ENCODE results near the gene SLC12A7.
A peak's percentile ranks its signal among the peaks of the same experiment; 100 is the strongest.
"Not testable (repeated sequence)": the region's sequence is repeated elsewhere in the genome, so short reads cannot be mapped to it uniquely, and the experiment has no call there.

SLC12A7 gene

DNA sequence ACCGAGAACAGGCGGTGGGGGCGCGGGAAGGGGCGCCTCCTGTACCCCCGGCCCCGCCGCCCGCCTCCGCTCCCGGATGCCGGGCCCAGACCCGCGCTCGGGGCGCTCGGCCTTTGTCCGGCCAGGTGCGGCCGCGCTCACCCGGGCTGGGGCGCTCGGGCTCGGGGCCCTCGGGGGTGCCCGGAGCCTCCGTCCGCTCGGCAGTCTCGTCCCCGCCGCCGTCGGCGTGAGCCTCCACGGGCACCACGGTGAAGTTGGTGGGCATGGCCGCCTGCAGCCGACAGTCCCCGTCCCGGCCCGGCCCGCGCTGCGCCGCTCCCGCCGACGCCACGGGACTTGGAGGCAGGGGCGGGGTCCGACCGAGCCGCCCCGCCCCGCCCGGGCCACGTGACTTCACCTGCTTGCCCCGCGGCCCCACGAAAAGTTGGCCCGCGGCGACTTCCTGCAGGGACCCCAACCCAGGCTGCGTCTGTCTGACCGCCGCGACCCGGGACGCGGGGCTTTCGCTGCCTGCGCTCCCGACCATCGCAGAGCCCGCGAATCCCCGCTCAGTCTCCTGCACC, at the start of gene SLC12A7:
TSS of gene SLC12A7 (minus strand) at position 337 of the 563 bp plus-strand sequence. CDS start at position 265, 72 bp downstream.
- DNase-seq = peak; percentile 16

DNA sequence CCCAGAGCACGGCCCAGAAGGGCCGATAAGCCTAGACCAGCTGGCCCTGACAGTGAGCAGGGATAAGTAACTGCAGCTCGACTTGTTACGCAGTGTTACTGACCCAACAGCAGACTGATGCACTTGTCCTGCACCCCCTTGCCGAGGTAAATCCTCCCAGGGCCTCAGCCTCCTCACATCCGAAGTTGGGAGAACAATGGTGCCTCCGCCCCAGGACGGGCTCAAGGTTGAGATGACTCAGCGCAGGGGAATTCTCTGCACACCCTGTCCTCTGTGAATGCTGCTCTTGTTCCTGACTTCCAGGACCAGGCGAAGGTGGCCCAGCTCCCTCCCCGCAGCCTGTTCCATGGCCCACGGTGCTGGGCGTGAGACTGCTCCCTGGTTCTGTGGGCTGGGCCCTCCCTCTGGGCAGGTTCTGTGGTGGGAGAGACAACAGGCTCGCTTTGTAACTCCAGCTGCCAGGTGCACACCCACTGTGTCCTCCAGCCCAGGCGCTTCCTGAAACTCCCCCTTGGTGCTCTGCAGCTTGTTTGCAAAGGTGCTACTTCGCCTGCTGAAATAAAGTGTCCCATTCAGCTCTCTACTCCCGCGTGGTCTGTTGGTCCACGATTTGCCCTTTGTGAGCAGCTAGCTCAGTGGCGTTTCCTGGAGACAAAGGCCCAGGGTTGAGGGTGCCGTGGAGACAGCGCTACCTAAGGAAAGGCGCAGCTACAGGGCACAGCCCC, 49.4 kb upstream of the SLC12A7 start:
- no peak for DNase-seq

DNA sequence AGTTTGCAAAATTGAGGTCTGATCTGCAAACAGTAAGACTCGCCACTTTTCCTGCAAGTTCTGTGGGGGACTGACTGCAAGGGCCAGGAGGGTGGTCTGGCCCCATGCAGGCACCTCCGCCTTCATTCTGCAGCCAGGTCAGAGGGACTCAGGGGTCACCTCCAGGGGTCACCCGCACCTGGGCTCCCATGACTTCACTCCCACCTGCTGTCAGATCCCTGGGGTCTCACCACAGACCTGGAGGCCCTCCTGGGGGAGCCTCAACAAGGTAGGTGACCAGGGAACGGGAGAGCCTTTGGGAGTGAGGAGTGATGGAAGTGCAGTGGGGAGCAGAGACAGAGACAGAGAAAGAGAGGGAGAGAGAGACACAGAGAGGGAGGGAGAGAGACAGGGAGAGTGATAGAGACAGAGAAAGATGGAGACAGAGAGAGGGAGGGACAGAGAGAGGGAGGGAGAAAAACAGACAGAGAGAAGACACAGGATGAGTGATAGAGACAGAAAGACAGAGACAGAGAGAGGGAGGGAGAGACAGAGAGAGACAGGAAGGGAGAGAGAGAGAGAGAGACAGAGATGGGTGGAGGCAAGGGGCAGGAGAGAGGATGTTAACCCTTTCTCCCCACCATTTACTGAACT, 48.0 kb upstream of the SLC12A7 start:
- DNase-seq = no peak

DNA sequence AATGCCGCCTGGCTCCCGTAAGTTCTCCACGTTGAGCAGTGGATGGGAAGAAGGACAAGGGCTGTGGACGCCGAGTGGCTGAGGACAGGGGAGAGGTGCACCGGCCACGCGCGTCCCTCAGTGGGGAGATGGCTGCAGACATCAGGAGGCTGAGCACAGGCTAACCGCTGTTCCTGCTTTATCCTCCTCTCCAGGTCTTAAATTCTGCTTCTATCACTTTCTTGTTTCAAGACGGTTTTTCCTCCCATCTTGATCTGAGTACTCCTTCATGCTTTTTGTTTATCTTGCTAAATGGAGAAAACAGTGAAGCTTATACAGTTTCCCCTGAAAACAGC, 47.4 kb upstream of the SLC12A7 start:
- no peak for DNase-seq

DNA sequence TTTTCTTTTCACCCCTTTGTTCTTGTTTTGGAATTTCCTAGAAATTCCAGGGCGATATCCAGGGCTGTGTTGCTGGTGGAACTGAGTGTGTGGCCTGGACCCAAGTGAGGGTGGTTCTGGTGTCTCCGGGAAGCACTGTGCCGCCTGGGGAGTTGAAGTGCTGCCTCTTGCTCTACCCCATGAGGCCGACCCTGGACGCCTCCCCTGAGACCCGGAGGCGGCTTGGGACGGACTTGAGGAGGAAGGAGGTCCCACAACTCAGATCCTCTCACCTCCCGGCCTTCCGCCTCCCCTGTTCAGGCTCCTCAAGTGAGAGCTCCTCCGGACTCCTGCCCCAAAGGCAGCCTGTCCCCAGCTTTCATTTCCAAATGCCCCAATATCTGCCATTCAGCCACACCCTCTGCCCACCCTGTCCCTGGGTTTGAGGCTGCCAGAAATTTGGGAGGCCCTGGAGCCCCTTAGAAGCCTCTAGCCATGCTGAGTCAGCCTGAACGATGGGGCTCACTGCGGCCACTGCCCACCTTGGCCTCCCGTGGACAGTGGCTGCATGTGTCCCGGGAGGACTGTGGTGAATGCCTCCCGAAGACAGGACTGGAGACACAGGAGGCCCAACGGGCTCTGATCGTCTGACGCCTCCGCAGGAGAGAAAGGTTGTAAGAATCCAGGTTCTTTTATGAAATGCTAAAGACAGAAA, 46.9 kb upstream of the SLC12A7 start:
- no peak for DNase-seq

DNA sequence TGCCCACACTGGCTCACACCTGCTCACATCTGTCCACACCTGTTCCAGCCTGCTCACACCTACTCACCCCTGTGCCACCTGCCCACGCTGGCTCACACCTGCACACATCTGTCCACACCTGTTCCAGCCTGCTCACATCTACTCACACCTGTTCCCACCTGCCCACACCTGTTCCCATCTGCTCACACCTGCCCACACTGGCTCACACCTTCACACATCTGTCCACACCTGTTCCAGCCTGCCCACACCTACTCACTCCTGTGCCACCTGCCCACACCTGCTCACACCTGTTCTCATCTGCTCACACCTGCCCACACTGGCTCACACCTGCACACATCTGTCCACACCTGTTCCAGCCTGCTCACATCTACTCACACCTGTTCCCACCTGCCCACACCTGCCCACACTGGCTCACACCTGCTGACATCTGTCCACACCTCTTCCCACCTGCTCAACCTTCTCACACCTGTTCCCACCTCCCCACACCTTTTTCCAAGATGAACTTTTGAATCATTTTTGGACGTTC, 45.7 kb upstream of the SLC12A7 start:
- not testable (repeated sequence) for DNase-seq

DNA sequence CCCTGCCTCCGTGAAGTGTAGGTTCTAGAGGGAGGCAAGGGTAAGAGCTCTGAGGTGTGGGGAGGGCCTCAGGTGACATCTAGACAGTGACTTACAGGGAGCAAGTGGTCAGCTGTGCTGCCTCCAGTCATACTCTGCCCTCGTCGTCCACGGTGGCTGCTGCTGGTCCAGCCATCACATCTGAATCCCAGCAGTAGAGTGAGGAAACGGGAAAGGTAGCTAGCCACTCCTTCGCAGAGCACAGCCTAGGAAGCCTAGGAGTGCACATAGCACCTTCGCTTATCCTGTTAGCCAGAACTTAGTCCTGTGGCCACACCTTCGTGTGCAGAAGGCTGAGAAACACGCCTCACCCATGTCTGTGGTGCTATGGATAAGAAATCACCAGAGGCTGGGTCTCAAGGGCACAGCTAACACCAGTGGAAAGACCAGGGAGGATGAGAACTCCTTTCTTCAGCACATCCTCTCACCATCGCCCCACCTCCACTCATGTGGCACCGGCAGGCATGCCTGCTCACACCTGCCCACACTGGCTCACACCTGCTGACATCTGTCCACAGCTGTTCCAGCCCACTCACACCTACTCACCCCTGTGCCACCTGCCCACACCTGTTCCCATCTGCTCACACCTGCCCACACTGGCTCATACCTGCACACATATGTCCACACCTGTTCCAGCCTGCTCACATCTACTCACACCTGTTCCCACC, 45.0 kb upstream of the SLC12A7 start:
- no peak for DNase-seq

DNA sequence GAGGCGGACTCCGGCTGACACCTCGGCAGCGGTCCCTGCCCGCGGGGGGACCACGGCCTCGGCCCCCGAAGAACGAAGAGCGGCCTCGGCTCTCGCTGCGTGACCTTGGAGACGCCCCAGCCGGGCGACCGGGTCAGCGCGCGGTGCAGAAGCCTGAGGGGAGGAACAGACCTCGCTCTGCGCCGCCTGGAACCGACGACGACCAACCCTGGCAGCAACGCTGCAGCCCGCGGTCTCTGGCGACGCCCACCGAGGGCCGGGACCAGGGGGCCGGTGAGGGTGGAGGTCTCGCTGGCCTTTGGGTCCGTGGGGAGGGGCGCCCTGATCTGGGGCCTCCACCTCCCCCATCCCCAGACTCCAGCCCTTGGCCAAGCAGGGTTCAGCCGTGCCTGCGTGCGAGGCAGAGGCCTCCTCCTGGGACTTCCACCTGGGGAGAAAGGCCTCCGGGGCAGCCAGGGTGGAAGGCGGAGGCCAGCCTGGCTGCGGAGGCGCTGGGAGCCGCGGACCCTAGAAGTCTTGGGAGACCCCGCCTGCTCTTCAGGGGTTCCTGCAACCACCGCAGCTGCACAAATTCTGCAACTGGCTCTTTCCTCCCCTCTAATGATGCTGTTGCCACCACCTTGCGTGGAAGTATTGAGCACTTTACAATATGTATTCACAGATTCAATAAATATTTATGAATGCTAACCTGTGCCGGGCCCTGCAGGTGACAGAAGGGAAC, 44.3 kb upstream of the SLC12A7 start:
- DNase-seq = no peak

DNA sequence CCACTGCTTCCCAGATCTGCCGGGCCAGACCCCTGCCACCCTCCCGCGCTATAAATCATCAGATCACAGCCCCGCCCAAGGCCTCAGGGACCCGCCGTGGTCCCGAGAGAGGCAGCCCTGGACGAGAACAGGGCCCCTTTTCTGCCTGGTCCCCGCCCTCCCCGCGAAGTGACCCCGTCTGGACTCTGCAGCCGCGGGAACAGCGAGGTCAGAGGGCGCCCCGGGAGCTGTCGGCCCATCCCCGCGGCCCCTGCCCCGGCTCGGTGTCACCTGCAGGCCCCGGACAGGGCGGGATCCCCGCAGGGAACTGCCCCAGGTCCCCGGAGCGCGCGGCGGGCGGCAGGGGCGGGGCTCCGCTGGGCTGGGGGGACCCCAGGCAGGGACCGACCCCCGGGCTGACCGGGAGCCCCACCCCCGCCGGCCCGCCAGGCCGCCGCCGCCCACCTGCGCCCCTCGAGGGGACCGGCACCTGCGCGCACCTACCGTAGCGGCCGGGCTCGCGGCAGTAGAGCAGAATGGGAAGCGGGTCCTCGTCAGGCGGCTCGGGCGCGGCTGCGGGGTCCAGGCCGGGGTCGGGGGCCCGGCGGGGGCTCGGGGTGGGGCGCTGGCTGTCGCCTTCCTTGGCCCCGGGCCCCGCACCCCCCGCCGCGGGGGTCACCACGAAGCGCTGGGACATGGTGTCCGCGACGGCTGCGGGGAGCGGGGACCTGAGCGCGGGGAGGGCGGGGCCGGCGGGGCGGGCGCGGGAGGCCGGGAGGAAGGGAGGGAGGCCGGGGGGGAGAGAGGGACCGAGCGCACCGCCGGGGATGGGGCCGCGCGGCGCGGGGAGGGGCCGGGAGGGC, 43.5 kb upstream of the SLC12A7 start:
- no peak for DNase-seq

DNA sequence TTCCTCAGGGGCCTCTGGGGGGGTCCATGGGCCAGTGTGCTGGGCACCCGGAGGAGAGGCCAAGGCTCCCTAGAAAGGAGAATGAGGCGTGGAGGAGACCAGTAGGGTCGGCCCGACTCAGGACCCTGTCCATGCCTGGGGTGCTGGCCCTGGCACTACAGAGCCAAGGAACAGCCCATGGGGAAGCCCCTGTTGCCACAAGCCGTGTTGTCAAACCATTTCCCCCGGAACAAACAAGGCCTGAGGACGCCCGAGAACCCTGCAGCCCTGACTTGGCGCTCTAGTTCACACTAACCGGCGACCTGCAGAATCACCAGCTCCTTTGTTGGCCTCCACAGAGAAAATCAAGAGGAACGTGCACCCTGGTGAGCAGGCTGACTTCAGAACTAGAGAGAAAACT, 41.6 kb upstream of the SLC12A7 start:
- DNase-seq = no peak

DNA sequence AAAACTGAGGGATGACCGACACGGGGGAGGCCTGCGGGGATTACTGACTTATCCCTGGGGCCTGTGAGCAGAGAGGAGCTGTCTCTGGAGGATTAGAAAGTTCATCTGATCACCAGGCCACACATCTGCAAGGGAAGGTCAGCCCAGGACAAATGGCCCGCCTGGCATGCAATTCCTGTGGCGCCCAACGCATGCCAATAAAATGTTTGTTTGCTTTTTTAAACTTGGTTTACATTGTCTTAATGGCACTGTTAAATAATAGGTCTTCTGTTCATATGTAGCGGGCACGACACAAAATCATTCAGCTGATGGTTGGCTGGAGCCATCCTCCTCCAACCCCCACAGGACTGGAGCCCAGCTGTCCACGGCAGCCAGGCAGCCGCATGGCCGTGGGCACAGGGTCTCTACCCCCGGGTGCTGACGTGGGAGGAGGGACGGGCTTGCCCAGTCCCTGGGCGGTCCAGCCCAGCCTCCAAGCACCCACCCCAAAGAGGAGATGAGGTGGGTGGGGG, 41.0 kb upstream of the SLC12A7 start:
- no peak for DNase-seq

DNA sequence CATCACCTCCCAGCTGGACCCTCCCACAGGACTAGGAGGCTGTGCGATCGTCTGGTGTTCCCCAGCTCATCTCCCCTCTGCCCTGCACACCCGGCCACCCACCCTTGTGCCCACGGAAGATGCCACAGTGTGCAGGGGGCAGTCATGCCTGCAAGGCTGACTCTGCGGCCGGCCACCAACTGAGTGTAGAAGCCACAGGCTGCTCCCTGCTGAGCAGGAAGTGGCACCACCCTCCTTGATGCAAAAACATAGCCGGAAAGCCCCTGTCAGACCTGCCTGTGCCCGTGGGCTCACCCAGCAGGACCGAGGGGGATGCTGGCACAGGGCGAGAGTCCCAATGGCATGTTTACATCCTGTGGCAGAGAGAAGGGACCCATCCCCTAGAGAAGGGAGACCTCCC, 40.3 kb upstream of the SLC12A7 start:
- no peak for DNase-seq

DNA sequence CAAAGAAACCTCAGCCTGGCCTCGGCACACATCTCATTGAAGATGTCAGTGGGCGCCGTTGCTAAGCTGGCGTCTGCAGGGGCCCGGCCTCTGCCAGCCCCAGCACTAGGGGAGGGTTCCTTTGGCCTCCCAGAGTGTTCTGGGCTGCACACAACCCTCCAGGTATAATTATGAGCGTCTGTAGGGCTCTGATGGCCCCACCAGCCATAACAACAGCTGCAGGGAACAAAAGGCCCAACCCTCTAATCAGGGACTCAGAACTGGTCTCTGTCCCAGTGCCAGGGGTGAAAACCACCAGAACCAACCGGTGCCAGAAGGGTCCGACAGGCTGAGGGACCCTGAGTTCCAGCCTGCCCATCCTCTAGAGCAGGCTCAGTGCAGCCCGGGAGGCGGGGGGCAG, 39.5 kb upstream of the SLC12A7 start:
- no peak for DNase-seq

DNA sequence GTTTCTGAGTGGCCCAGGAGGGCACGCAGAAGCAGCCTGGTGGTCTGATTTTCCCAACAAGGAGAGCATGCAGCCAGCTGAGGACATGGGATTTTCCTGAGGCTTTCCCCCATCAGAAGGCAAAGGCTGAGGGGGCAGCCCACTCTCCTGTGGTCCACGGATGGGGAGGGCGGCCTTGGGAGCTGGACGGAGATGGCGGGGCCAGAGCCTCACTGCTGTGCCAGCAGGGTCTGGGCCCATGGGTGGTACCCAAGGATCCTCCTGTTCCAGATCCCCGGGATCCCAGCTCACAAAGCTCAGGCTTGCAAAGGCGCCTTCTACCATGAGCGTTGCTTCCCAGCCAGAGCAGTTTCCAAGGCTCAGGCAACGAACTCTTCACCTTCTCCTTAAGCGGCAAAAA, 39.0 kb upstream of the SLC12A7 start:
- no peak for DNase-seq

DNA sequence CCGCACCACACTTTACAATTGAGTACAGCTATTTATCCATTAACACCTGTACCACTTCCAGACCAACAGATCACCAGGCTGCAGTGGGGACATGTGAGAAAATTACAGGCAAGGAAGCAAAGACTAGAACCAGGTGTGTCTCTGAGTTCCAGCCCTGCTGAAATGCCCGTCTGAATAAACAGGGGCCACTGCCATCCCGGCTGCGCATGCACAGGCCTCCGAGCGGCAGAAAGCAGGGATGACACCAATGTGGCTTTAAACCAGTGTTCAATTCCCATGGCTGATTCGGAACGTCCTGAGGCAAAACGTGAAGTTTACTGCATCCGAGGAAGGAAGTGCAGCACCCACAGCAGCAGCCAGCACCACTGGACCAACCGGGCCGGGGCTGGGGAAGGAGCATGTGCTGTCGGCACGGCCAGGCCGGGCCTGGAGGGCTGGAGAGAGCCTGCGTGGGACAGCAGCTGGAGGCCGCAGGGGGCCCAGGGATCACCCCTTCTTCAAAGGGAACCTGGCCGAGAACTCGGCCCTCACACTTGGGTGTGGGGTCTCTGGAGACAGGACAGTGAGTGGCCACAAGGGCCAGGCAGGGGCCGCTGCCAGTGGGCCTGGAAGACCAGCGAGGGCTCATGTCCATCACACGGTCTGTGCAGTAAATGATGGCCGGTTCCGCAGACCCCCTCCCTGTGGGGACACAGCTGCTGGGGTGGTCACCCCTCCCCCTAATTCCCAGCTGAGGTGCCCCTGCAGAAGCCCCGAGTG, 33.0 kb upstream of the SLC12A7 start:
- DNase-seq = no peak

DNA sequence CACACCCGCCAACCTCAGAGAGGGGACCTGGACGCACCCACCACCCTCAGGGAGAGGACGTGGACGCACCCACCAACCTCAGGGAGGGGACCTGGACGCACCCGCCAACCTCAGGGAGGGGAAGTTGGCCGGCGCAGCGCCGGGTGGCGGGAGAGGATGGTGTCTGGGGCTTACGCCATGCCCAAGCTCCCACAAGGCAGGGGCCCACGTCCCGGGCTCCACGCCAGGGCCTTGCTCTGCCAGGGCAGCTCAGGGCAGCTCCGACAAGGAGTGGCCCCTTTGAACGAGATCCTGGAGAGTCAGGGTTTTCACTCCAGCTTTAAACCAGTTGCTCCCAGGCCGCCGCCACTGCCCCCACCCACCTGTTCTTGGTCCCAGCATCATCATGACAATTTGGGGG, 32.2 kb upstream of the SLC12A7 start:
- no peak for DNase-seq

DNA sequence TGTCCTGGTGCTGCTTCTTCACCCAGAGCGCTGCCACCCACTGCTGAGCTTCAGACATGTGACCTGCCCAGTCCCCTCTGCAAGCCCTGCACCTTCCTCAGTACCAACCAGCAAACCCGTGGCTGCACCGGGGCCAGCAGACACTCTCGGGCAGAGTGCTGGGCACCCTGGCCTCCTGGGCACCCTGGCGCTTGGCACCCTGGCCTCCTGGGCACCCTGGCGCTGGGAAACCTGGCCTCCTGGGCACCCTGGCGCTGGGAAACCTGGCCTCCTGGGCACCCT, 31.7 kb upstream of the SLC12A7 start:
- no peak for DNase-seq

DNA sequence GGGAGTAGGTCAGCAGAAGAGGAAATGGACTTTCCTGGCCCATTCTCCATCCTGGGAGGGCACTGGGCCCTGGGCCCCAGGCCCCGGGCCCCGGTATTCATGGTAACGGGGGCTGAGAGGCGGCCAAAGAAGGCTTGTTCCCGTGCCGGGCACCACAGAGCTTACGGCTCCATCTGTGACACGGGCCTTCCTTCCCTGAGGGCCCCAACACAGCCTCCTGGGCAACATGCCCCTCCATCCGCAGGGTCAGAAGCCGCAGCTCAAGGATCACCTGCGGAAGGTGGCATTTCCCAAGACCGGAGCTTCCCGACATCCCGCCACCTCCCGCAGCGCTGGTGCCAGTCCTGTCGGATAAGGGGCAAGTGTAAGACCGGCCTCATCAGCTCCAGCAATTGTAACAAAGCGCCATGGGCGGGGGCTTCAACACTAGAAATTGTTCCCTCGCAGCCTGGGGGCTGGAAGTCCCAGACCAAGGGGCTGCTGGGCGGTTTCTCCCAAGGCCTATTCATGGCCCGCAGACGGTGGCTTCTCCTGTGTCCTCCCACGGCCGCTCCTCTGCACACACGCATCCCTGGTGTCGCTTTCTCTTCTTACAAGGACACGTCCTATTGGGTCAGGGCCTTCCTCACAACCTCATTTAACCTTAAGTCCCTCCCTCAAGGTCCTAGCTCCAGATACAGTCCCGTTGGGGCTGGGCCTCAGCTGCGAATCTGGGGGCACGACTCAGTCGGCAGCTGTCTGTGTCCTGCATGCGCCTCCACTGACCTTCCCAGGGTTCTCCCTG, 31.2 kb upstream of the SLC12A7 start:
- DNase-seq = no peak

DNA sequence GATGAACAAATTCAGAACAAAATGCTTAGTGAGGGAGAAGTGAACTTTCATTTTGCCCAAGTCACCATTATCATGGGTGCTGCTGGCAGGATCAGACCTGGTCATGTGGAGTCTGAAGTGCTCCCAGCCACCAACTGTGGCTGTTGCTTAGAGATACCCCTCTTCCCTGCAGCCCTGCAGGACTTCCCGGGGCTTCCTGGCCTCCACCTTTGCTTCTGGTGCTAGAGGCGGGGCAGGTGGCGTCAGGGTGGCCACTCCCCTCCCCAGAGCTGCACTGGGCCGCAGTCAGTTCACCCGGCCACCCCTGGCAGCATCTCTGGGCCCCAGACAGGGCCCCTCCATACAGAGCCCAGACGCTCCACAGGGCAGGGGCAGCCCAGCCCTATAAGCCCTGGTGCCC, 30.0 kb upstream of the SLC12A7 start:
- DNase-seq = no peak

DNA sequence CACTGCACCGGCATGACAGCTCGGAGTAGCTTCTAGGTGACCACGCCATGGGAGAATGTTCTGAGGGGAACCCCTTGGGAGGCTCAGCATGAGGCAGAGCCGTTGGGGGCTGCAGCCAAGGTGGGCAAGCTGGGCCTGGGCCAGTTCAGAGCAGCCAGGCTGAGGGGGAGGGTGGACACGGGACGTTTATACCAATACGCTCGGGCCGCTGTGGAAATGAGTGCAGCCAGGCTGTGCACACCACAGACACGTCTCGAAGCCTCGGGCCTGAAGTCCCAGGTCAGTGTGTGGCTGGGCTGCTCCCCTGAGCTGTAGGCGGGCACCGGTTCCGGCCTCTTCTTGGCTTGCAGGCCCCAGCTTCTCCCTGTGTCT, 28.9 kb upstream of the SLC12A7 start:
- DNase-seq = no peak

Measured in fibroblast of skin of right quadriceps (primary cell).